GM13976 (cell line): Measurements from ENCODE around the gene OR13D1.

Source experiments
- DNase-seq: peaks from one replicate; pipeline ENCODE4 v3.0.0; 2012; ENCODE audit warnings: low spot score
- CTCF ChIP-seq: IDR thresholded peaks from 2 replicates; pipeline ENCODE4 v1.5.1; 2012; ENCODE audit warnings: borderline replicate concordance, mild to moderate bottlenecking; ENCODE audit not compliant: insufficient read depth; ENCODE audit errors: extremely low read depth, missing control alignments, control extremely low read depth
- in situ Hi-C: fragments of 300-500 bp; cut with MboI; formaldehyde crosslinking; loops from one replicate; pipeline ENCODE4 v1.12.0; 2022; ENCODE audit warnings: low sequenced_read_pairs, mixed read lengths, inconsistent platforms; ENCODE audit not compliant: unreplicated experiment

Gene OR13D1

GRCh38 chr9:104711604-104712003 lies 17.3 kb downstream of the OR13D1 start:
- in situ Hi-C loops = no loop called here
- no peak for TF ChIP-seq CTCF
- DNase-seq = no peak

DNA sequence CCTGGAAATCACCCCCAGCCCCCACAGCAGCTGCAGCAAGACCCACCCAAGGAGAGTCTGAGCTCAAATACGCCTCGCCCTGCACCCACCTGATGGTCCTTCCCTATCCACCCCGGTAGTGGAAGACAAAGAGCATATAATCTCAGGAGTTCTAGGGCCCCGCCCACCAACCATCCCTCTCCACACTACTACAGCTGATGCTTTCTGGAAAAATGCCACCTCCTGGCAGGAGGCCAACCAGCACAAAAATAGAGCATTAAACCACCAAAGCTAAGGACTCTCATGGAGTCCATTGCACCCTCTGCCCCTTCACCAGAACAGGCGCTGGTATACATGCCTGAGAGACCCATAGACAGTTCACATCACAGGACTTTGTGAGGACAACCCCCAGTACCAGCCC lies 30.7 kb downstream of the OR13D1 start:
- in situ Hi-C loops = loop anchor here (25.0 kb wide), 1 partner anchor 538 kb away; no protein-coding TSS in a partner anchor
- no peak for TF ChIP-seq CTCF
- no peak for DNase-seq

DNA sequence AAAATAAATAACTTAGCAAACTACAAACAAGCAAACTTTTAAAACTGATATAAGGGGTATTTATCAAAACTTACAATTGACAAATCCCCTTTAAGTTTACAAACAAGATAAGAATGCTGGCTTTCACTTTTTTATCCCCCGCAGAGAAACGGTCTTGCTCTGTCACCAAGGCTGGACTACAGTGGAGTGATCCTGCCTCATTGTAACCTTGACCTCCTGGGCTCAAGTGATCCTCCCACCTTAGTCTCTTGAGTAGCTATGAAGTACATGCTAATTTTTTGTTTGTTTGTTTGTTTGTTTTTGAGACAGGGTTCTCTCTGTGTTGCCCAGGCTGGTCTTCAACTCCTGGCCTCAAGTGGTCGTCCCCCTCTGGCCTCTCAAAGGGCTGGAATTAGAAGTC lies 44.1 kb downstream of the OR13D1 start:
- no peak for TF ChIP-seq CTCF
- in situ Hi-C loops = loop anchor here (25.0 kb wide), 1 partner anchor 551 kb away; no protein-coding TSS in a partner anchor
- DNase-seq = no peak

DNA sequence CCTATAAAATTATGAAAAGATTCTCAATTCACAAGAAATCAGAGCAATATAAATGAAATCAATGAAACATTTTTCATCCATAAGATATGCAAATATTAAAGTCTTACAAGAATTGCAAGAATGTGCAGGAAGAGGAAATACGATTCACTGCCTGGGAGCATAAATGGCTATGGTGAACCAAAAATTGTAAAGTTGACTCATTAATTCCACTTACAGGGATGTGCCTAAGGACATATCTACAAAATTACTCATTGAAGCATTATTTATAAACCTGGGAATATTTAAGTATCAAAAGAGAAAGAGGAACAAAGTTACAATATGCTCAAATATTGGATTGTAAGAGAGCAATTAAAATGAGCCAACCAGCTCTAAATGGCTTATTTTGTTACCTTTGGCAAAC lies 46.3 kb downstream of the OR13D1 start:
- no peak for DNase-seq
- TF ChIP-seq CTCF = no peak
- in situ Hi-C loops = loop anchor here (25.0 kb wide), 1 partner anchor 553 kb away; no protein-coding TSS in a partner anchor

DNA sequence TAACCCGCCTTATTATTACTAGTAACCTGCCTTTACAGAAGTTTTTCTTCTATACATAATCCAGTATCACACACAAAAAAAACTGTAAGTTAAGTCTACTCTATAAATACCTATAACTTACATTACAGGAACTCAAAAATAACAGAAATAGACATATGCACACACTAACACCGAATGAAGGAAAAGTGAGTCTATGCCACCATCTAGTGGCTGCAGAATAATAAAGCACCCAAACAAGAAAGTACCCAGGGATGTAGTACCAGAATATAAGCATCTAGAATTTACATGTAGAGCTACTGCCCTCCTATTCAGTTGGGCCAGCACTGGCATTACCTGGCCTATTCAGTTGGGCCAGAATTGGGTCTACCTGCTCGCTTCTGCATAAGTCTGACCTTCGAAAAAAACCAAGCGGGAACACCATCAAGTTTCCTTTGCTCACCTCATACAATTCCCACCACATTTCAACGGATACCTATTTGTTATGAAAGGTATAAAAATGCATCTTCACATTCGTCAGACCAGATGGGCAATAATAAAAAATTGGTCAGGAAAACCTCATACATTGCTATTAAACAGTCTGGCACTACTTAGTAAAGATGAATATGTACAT lies 49.2 kb downstream of the OR13D1 start:
- peak; percentile 38 for TF ChIP-seq CTCF
- in situ Hi-C loops = loop anchor here (25.0 kb wide), 1 partner anchor 556 kb away; no protein-coding TSS in a partner anchor
- DNase-seq = peak; percentile 62
